ENCODE results near the gene KRT10.

- TF ChIP-seq CTCF (IDR thresholded peaks at IDR 0.05) = no peak
- TF ChIP-seq POLR2A (IDR thresholded peaks at IDR 0.05) = no peak
Measured at GRCh38 chr17:40775945-40776344, 46.5 kb downstream of the KRT10 start.
